Measurements from ENCODE around the gene EFCAB14. TPM values are rescaled to one million over a fixed set of nuclear protein-coding genes. Genes with fewer than 3 reads are reported as not detected.

Gene EFCAB14
- total and polyA plus RNA-seq, 9 of the 15 experiments (the other 6 are each of a cell fraction or from before 2014, with no cell fraction given): 7.3 to 49.0 (median 37.3) TPM

DNA sequence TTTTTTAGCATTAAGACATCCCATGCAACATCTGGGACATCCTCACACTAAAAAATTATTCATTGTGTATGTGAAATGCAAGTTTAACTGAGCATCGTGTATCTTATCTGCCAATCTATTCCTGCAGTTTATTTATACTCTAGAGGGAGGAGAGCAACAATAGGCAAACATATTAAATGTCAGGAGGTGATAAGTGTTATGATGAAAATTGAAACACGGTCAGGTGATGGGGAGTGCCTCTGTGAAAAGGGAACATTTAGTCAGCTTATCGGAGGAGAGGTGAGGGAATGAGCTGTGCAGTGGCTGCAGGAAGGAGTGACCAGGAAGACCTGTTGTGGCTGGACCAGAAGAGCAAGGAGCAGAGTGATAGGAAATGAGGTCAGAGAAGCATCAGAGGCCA is 775 bp upstream of the EFCAB14 start (continued):
- TF ChIP-seq, protein P1, sequence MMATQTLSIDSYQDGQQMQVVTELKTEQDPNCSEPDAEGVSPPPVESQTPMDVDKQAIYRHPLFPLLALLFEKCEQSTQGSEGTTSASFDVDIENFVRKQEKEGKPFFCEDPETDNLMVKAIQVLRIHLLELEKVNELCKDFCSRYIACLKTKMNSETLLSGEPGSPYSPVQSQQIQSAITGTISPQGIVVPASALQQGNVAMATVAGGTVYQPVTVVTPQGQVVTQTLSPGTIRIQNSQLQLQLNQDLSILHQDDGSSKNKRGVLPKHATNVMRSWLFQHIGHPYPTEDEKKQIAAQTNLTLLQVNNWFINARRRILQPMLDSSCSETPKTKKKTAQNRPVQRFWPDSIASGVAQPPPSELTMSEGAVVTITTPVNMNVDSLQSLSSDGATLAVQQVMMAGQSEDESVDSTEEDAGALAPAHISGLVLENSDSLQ (IDR thresholded peaks at IDR 0.05): no peak
- TF ChIP-seq MBD2 (IDR thresholded peaks at IDR 0.05; ENCODE audit: borderline replicate concordance, low read depth) (no peak), POLR2B (IDR thresholded peaks at IDR 0.05; ENCODE audit: low read depth, partially characterized antibody) (no peak), HDAC1 (IDR thresholded peaks at IDR 0.05) (no peak), ZNF584 (CRISPR knock-in tag; IDR thresholded peaks at IDR 0.05; ENCODE audit: low read depth) (no peak), ZC3H8 (IDR thresholded peaks at IDR 0.05) (no peak), HCFC1 (IDR thresholded peaks at IDR 0.05; ENCODE audit: low read depth, low read length) (no peak), CREB5 (CRISPR knock-in tag; IDR thresholded peaks at IDR 0.05) (no peak), ZKSCAN1 (IDR thresholded peaks at IDR 0.05; ENCODE audit: low read depth, low read length) (no peak), RBM25 (IDR thresholded peaks at IDR 0.05; ENCODE audit: low read depth, low read length, severe bottlenecking) (no peak), ZBTB12 (CRISPR knock-in tag; IDR thresholded peaks at IDR 0.05) (no peak), JUND (IDR thresholded peaks at IDR 0.05; ENCODE audit: borderline replicate concordance, low read depth, low read length) (no peak), JUND (tag; IDR thresholded peaks at IDR 0.05; ENCODE audit: borderline replicate concordance, low read depth, low read length) (no peak; the same call in 2 of the 3 replicates), MEIS2 (IDR thresholded peaks at IDR 0.05; ENCODE audit: partially characterized antibody) (peak; percentile 26), FOXP1 (CRISPR knock-in tag; IDR thresholded peaks at IDR 0.05) (no peak), SMC3 (conservative IDR thresholded peaks at IDR 0.05; ENCODE audit: insufficient read depth, low read depth, low read length) (no peak), NCOA6 (IDR thresholded peaks at IDR 0.05) (peak; percentile 38; the same call in 1 of the 2 replicates), TRIM24 (IDR thresholded peaks at IDR 0.05) (no peak), L3MBTL2 (IDR thresholded peaks at IDR 0.05) (no peak), KAT2B (IDR thresholded peaks at IDR 0.05; ENCODE audit: low read depth, low read length) (no peak), IRF9 (tag; IDR thresholded peaks at IDR 0.05) (no peak)
- TF ChIP-seq, protein P2, sequence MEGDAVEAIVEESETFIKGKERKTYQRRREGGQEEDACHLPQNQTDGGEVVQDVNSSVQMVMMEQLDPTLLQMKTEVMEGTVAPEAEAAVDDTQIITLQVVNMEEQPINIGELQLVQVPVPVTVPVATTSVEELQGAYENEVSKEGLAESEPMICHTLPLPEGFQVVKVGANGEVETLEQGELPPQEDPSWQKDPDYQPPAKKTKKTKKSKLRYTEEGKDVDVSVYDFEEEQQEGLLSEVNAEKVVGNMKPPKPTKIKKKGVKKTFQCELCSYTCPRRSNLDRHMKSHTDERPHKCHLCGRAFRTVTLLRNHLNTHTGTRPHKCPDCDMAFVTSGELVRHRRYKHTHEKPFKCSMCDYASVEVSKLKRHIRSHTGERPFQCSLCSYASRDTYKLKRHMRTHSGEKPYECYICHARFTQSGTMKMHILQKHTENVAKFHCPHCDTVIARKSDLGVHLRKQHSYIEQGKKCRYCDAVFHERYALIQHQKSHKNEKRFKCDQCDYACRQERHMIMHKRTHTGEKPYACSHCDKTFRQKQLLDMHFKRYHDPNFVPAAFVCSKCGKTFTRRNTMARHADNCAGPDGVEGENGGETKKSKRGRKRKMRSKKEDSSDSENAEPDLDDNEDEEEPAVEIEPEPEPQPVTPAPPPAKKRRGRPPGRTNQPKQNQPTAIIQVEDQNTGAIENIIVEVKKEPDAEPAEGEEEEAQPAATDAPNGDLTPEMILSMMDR (IDR thresholded peaks at IDR 0.05 in 2 of 3, conservative IDR thresholded peaks at IDR 0.05 in 1 of 3; ENCODE audit: insufficient read depth in 2 of 3, low read depth in 1 of 3, low read length in 3 of 3): no peak
- TF ChIP-seq, protein P3, sequence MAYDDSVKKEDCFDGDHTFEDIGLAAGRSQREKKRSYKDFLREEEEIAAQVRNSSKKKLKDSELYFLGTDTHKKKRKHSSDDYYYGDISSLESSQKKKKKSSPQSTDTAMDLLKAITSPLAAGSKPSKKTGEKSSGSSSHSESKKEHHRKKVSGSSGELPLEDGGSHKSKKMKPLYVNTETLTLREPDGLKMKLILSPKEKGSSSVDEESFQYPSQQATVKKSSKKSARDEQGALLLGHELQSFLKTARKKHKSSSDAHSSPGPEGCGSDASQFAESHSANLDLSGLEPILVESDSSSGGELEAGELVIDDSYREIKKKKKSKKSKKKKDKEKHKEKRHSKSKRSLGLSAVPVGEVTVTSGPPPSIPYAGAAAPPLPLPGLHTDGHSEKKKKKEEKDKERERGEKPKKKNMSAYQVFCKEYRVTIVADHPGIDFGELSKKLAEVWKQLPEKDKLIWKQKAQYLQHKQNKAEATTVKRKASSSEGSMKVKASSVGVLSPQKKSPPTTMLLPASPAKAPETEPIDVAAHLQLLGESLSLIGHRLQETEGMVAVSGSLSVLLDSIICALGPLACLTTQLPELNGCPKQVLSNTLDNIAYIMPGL (CRISPR knock-in tag; IDR thresholded peaks at IDR 0.05): no peak

Measured in K562 (cell line).